ENCODE results near the gene LRRC28. TPM values are rescaled to one million over a fixed set of nuclear protein-coding genes. Genes with fewer than 3 reads are reported as not detected.

Gene LRRC28
- polyA plus RNA-seq, 4 donors, result 33.3 to 38.9 (median 37.0) TPM

DNA sequence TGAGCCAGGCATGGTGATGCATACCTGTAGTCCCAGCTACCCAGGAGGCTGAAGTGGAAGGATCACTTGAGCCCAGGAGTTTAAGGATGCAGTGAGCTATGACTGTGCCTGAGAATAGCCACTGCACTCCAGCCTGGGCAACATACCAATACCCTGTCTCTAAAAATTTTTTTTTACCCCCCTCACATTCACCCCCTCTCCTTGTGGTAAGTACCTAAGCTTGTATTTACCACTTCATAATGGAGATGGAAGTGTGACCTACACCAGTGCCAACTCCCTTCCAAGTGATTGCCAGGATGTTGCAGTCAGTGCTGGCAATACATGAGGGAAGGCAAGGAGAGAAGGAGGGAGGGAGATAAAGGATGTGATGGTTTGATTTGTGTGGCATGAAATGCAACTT lies 84.2 kb downstream of the LRRC28 start:
- DNase-seq (ENCODE audit: low read depth in 4 of 4, low spot score in 2 of 4), result no peak

DNA sequence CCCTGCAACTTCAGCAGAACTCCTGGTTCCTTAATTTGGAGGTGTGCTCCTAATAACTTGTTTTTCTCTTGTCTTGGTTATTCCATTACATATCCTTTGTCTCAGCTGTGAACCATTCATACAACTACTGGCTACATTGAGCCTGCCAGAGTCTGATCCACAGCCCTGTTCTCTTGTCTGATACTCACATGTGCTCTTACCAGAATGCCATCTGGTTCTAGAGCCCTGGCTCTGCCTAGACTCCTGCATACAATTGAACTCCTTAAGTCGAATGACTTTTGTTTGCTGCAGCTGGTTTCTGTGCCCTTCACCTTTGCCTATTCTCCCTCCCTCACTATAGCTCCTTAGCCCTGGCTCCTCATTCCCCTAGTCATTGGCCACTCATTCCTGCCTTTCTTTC lies 85.5 kb downstream of the LRRC28 start:
- DNase-seq (ENCODE audit: low read depth in 4 of 4, low spot score in 2 of 4), result no peak

DNA sequence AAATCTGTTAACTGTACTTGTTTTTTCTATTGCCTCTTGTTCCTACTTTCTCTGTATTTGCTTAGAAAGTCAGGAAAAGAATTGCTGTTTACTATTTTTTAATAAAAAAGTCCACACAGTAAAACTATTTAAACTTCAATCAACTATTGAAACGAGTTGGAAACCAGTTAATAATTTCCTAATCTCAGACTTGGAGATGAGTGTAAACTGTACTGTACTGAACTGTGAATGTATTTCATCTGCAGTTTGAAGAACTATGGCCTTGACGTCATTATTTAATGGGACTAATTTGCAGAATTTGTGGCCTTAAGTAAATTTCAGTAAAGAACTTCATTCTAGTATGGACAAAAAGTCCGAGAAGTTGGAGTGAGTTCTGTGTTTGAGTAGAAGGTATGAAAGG lies 89.1 kb downstream of the LRRC28 start:
- DNase-seq (ENCODE audit: low read depth in 4 of 4, low spot score in 2 of 4), result no peak

DNA sequence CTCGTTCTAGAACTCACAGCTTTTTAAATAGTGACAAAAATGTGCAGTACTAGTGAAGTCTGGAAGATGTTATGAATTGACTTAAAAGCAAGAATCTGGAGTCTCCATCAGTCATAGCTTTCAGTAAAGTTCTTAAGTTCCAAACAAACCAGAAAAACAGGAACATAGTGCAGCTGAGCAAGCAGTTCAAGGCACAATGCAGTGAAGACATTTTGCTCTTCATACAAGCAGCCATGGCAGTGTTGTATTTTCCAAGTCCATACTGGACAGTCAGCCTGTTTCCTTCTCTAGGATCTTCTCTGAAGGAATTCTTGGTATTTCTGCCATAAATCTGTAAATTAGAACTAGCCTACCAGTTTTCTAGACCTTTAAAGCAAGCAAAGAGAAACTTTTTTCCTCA lies 90.5 kb downstream of the LRRC28 start:
- DNase-seq (ENCODE audit: low read depth in 4 of 4, low spot score in 2 of 4), result no peak

DNA sequence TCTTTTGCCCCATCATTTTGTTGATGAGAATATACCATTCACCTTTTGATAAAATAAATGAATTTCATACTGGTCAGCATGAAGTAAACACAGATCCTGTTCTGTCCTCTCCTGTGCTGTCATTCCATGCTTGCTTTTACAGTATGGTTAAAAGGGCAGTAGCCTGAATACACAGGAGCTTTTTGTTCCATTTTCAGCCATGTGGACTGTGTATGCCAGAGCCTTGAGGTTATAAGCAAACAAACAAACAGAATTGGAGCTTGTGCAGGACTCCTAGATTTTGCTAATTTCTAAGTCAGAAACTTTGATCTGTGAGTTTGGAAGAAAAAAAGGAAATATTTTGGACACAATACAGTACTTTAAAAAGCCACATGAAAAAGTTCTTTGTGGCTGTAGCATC lies 91.9 kb downstream of the LRRC28 start:
- DNase-seq (ENCODE audit: low read depth in 4 of 4, low spot score in 2 of 4), result no peak

DNA sequence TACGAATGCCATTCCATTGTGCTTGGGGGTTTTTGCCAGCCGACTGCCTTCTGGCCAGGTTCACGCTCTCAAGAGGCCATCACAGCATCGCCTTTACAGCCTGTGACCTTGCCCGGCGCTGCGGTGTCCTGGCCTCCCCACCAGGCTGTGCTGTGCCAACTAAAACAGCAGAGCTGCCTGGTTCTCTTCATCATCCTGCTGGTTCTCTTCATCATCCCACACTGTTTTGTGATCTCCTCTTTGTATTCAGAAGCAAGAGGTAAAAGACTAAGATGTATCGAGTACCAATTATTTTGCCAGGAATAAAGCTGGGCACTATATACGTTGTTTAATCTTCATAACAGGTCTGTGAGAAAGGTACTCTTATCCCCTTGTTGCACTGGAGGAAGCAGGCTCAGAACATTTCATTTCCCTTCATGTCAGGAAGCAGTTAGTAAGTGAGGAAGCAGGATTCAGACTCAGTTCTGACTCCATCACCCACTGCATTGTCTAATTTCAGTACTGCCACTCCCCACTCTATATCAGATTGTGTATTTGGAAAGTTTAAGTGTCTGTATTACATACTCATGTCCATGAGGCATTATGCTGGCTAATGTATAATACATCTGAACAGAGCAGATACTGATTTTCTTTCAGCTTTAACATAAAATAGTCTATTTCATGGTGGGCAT lies 92.7 kb downstream of the LRRC28 start:
- DNase-seq (ENCODE audit: low read depth in 4 of 4, low spot score in 2 of 4), result no peak

DNA sequence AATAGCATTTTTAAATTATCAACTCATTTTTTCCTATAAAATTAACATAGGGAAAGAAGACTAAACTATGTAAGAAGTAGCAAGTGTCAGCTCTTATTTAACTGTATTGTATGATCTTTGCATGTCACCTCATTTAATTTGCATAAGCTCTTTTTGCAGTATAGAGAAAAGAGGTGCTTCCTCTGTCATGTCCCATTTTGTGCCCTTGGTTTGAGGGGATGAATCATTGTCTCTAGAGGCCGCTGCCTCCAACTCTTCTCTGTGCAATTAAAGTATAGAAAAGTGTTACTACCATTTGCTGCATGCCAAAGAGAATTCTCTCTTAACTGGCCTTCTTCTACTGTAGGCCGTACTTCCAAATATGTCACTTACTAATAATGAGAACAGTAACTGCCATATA lies 93.4 kb downstream of the LRRC28 start:
- no peak for DNase-seq (ENCODE audit: low read depth in 4 of 4, low spot score in 2 of 4)

DNA sequence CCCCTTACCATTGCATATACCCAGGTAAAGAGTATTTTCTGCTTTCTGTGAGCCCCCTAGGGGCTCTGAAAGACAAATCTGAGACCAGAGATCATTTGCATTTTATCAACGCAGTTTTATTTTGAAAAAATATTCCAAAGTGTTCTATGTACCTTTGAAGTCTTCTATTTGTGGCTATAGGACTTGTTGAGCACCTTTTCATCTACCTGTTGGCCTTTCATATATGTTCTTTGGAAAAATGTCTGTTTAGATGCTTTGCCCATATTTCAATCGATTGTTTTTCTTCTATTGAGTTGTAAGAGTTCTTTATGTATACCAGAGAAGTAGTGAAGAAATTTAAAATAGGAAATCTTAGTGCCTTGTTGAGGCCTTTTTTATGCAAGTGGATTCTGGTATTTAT lies 94.0 kb downstream of the LRRC28 start:
- DNase-seq (ENCODE audit: low read depth in 4 of 4, low spot score in 2 of 4), result no peak

DNA sequence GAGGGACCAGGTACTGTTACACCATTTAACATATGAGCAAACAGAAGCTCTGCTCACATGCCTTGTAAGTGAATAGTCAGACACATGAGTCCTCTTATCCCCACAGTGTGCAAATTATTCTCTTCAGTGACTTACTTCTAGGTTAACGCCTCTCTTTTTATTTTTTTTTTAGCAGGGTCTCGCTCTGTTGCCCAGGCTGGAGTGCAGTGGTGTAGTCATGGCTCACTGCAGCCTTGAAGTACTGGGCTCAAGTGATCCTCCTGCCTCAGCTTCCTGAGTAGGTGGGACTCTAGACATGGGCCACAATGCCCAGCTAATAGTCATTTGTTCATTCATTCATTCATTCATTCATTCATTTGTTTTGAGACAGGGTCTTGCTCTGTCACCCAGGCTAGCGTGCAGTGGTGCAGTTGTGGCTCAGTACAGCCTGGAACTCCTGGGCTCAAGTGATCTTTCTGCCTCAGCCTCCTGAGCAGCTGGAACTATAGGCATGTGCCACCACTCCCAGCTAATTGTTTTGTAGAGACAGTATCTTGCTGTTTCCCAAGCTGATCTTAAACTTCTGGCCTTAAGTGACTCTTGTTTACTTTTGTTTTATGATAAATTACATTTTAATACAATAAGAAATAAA lies 94.7 kb downstream of the LRRC28 start:
- no peak for DNase-seq (ENCODE audit: low read depth in 4 of 4, low spot score in 2 of 4)

DNA sequence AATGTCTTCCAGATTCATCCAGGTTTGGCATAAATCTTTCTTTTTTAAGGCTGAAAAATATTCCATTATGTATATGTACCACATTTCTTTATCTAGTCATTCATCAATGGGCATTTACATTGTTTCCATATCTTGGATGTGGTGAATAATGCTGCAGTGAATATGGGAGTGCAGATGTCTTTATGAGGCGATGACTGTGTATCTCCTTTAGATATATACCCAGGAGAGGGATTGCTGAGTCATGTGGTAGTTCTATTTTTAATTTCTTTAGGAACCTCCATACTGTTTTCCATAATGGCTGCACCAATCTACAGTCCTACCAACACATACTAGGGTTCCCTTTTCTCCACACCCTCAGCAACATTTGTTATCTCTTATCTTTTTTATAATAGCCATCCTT lies 96.3 kb downstream of the LRRC28 start:
- DNase-seq (ENCODE audit: low read depth in 4 of 4, low spot score in 2 of 4), result no peak

DNA sequence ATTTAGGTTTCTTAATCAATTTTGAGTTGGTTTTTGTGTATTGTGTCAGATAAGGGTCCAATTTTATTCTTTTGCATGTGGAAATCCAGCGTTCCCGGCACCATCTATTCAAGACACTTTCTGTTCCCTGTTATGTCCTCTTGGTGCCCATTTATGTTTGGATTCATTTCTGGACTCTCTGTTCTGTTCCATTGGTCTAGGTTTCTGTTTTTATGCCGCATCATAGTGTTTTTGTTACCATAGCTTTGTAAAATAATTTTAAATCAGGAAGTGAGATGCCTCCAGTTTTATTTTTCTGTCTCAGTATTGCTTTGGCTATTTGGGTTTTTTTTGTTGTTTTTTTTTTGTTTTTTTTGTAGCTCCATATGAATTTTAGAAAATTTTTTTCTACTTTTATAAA lies 97.1 kb downstream of the LRRC28 start:
- no peak for DNase-seq (ENCODE audit: low read depth in 4 of 4, low spot score in 2 of 4)

DNA sequence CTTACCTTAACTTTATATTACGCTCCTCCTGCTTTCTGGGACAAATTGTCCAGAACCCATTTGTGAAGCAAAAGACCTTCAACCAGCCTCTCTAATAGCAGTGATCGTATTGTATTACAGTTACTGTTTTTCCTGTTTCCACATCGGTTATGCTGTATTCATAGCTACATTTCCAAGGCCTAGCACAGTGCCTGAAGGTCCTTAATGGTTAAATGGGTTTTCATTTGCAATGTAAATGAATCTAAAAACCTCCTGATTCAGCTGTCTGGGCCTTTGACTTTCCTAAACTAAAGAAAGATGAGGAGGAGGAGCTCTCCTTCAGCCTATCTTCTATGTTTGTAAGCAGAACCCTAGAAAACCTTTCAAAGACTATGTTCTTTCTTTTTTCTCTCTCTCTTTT lies 99.1 kb downstream of the LRRC28 start:
- no peak for DNase-seq (ENCODE audit: low read depth in 4 of 4, low spot score in 2 of 4)

DNA sequence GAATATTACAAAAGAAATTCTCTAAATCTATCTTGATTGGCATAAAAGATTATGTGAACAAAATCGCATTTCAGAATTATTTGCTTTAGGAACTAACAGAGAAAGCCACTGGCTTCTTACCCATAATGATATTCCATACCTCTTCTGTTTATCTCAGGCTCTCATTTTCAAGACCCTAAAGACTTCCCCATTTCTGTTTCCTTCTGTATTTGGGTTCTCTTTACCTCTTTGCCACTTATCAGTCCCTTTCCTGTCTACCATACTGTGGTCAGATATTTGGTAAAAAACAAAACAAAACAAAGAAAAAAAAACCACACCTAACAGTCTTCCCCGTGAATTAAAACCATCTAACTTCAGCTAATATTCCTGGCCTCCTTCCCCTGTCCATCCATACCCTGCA lies 108.5 kb downstream of the LRRC28 start:
- DNase-seq (ENCODE audit: low read depth in 4 of 4, low spot score in 2 of 4), result no peak

DNA sequence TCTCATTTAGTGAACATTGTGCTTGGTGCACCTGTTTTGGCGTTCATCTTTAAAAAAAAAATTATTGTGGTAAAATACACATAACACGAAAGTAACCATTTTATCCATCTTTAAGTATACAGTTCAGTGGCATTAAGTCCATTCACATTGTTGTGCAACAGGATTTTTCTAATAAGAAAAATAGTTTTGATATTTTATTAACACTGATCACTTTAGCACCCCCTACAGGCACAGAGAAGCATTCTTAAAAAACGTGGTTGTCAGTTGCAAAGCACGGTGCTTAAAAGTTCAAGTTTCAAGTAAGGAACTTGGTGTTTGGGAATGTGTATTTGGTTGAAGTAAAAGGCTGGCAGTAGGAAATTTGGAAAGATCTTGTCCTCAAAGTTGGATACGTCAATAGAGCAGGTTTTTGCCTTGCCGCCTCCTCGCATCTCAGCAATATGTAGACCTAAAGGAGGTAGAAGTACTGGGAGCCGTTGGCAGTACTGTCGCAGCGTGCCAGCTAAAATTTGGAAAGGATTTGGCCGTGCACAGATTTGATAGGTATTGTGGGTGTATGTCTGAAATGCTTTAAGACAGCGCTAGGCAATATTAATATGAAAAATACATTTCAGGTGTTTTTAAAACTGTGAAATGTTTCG lies 110.4 kb downstream of the LRRC28 start:
- no peak for DNase-seq (ENCODE audit: low read depth in 4 of 4, low spot score in 2 of 4)

DNA sequence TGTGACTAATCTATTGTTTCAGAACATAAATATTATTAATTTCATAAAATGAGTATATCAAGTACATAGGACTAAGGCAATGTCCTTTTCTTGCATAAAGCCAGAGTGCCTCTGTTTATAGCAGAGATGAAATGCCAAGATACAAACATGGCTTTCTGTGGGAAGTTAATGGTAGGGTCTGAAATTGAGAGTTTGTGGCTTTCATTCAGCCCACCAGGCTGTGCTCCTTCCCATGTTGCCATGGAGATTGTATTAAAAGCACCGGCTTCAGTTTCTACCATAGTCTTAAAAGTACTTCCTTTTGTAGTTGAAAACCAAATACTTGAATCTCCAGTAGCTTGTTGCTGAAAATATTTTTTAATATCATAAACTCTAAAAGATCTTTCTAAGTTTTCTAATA lies 114.0 kb downstream of the LRRC28 start:
- no peak for DNase-seq (ENCODE audit: low read depth in 4 of 4, low spot score in 2 of 4)

DNA sequence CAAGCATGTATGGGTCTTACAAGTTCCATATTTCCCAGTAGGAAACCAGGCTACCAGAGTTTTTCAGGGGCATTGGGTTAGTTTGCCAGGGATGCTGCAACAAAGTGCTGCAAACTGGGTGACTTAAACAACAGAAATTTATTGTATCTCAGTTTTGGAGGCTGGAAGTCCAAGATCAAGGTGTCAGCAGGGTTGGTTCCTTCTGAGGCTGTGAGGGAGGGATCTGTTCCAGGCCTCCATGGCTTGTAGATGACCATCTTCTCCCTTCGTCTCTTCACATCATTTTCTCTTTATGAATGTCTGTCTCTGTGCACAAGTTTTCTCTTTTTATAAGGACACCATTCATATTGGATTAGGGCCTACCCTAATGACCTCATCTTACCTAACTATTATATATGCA lies 114.7 kb downstream of the LRRC28 start:
- no peak for DNase-seq (ENCODE audit: low read depth in 4 of 4, low spot score in 2 of 4)

DNA sequence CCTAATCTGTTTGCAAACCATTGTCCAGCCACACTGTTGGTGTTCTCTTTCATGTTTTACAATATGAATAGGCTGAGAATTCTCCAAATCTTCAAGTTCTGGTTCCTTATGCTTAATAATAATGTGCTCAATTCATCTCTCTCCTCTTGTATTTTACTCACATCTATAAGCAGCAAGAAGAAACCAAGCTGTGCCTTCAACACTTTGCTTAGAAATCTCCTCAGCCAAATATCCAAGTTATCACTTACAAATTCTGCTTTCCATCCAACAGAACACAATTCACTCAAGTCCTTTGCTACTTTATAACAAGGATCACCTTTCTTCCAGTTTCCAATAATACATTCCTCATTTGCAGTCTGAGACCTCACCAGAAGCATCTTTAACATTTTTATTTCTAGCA lies 117.5 kb downstream of the LRRC28 start:
- DNase-seq (ENCODE audit: low read depth in 4 of 4, low spot score in 2 of 4), result no peak

DNA sequence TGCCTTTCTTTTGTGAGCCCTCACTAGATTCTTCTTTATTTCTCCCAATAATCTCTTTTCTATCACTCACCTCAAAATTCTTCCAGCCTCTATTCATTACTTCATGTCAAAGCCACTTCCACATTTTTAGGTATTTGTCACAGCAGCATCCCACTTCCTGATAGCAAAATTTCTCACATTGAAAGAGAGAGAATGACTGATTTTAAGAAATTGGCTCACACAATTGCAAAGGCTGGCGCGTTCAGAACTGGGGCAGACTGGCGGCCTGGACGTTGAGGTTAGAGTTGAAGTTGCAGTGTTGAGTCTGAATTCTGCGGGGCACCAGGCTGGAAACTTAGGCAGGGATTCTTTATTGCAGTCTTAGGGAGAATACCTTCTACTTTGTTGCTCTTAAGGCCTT lies 117.9 kb downstream of the LRRC28 start:
- no peak for DNase-seq (ENCODE audit: low read depth in 4 of 4, low spot score in 2 of 4)

DNA sequence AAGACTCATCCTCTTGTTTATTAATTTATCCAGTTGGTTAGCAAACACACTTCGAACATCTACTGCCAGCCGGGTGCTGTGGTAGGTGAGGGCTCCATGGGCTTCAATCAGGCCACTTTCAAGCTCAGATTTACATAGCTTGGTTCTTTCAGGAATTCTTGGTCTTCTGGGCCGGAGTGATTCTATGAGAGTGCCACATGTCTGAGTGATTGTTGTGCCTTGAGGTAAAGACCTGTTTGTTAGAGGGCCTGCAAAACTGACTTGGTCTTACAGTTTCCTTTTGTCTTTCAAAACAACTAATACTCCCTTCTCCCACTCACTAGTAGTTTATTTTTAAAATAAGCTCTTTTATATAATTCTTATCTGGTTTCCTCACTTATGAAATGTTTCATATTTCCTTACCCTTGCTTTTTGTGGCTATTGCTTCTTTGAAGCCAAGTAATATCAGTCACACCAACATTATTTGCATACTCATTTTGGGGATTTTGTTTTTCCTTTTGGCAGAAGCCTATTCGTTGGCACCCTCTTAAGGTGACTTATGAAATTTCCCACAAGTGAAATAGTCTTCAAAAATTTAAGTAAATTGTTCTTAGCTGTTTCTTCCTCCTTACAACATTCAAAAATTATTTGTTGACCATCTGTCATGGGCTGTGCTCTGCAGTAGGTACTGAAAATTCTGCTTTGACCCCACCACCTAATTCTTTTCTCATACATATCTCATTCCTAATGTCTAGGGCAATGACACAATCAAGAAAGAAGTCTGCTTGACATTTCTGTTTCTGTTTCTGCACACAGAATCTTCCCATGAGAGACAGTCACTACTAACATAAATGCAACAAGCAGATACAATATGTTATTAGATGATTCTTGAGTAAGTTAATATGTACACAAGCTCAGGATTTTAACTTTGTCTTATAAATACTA lies 120.2 kb downstream of the LRRC28 start:
- no peak for DNase-seq (ENCODE audit: low read depth in 4 of 4, low spot score in 2 of 4)

DNA sequence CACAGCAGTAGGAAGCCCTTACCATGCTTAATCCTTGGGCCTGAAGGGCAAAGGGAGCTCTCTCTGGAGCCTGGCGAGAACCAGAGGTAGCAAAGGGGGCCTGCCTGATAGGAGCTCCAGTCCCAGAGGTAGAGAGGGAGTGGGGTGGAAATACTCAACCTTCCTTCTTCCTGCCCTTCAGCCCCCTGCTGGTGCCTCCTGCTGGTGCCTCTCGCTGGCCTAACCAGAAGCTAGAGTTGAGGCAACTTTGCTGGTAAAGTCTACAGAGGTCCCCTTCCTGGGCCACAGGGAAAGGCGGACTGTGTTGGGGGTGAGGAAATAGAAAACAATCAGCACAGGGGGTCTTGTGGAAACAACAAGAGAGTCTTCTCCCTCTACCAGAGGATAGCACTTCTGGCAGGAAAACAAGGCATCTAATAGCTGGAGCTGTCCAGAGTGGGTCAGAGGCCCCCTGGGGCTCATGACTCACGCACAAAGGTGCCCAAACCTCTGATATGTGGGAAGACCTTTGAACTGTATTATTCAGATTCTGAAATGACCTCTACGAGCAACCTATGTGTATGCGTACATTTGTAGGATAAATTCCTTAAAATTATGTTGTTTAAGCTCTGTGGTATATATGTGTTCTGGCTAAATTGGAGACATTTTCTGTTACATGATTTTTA lies 133.9 kb downstream of the LRRC28 start:
- no peak for DNase-seq (ENCODE audit: low read depth in 4 of 4, low spot score in 2 of 4)

DNA sequence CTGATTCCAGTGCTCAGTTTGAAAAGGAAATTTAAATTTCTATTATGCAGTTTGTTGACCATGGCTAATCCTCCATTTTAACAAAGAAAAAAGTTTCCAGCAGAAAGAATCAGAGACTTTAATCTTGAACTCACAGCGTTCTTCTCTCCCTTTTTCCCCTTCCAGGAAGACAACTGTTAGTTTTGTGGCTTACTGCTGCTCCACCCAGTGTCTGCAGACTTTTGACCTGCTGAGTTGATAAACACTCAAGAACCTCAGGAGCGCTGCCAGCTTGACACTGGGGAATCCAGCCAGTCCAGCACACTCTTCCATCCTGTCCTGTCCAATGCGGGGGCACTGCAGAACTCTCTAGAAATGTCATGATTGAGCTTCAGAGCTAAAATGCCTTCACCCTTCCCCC lies 134.6 kb downstream of the LRRC28 start:
- DNase-seq (ENCODE audit: low read depth in 4 of 4, low spot score in 2 of 4), result no peak

All from left renal cortex interstitium (tissue), 4 donors.